Activated CD8-positive, alpha-beta memory T cell treated with anti-CD3 and anti-CD28 coated beads, Interleukin-2, amount 50 U/mL, for 24 hours (primary cell): ENCODE measurements around the gene HSPA8.
"Not testable (repeated sequence)": the region's sequence is repeated elsewhere in the genome, so short reads cannot be mapped to it uniquely, and the experiment has no call there.

ENCODE experiments used
- DNase-seq: peaks from one replicate; pipeline ENCODE4 v3.0.0-alpha.2; 2020; ENCODE audit errors: extremely low read depth

Gene HSPA8

GRCh38 chr11:123072332-123072761 lies 10.4 kb upstream of the HSPA8 start:
- no peak for DNase-seq

- DNase-seq: no peak
Observed at GRCh38 chr11:123069908-123070821, 8.2 kb upstream of the HSPA8 start.

GRCh38 chr11:123065621-123066020 lies 3.7 kb upstream of the HSPA8 start:
- no peak for DNase-seq

- DNase-seq: no peak
Observed at GRCh38 chr11:123063826-123064657, 2.1 kb upstream of the HSPA8 start.

- DNase-seq: no peak
Observed at GRCh38 chr11:123062892-123063825, 1.2 kb upstream of the HSPA8 start.

- DNase-seq: peak; percentile 99
Observed at GRCh38 chr11:123062158-123062891, 389 bp upstream of the HSPA8 start.

- no peak for DNase-seq
Observed at GRCh38 chr11:123060277-123061000, 1.5 kb downstream of the HSPA8 start.

- not testable (repeated sequence) for DNase-seq
Observed at GRCh38 chr11:123059041-123059920, 2.7 kb downstream of the HSPA8 start.

GRCh38 chr11:123057661-123058305 lies 4.2 kb downstream of the HSPA8 start:
- no peak for DNase-seq

- DNase-seq: no peak
Observed at GRCh38 chr11:123056835-123057491, 5.0 kb downstream of the HSPA8 start.

GRCh38 chr11:123055191-123055901 lies 6.6 kb downstream of the HSPA8 start:
- no peak for DNase-seq

- DNase-seq: no peak
Observed at GRCh38 chr11:123054301-123055065, 7.5 kb downstream of the HSPA8 start.

GRCh38 chr11:123052901-123053721 lies 8.8 kb downstream of the HSPA8 start:
- no peak for DNase-seq

GRCh38 chr11:123051634-123052033 lies 10.3 kb downstream of the HSPA8 start:
- DNase-seq: no peak

- no peak for DNase-seq
Observed at GRCh38 chr11:123051146-123051545, 10.8 kb downstream of the HSPA8 start.

GRCh38 chr11:123047947-123048293 lies 14.0 kb downstream of the HSPA8 start:
- DNase-seq: no peak
